Measurements from ENCODE around the gene CPM. TPM values are rescaled to one million over a fixed set of nuclear protein-coding genes. Genes with fewer than 3 reads are reported as not detected.

CPM gene
- total and polyA plus RNA-seq, 2 donors, result 14.3 to 24.6 TPM

- H3K36me3 ChIP-seq (ENCODE audit: insufficient read depth), result no peaks in the 10 kb centered on the region
- H3K4me3 ChIP-seq (ENCODE audit: low read depth, low read length), result no peak overlapping the region
- 83% methylated on average over 4 of the region's 4 CpGs for WGBS
- H3K27ac ChIP-seq (ENCODE audit: low read depth), result no peak overlapping the region
- no peak for DNase-seq (ENCODE audit: extremely low spot score)
- no peaks in the 10 kb centered on the region for H3K4me1 ChIP-seq (ENCODE audit: insufficient read depth)
These were observed 42.3 kb downstream of the CPM start for GRCh38 chr12:68890701-68891113.

- H3K4me3 ChIP-seq (ENCODE audit: low read depth, low read length), result no peak overlapping the region
- H3K36me3 ChIP-seq (ENCODE audit: insufficient read depth), result no peaks in the 10 kb centered on the region
- DNase-seq (ENCODE audit: extremely low spot score), result no peak
- no peaks in the 10 kb centered on the region for H3K4me1 ChIP-seq (ENCODE audit: insufficient read depth)
- H3K27ac ChIP-seq (ENCODE audit: low read depth), result no peak overlapping the region
These were observed 44.7 kb downstream of the CPM start for GRCh38 chr12:68888243-68888642.

GRCh38 chr12:68887641-68888040 lies 45.3 kb downstream of the CPM start:
- Histone ChIP-seq H3K4me1 (ENCODE audit: insufficient read depth) (no peaks in the 10 kb centered on the region), H3K4me3 (ENCODE audit: low read depth, low read length) (no peak overlapping the region), H3K27ac (ENCODE audit: low read depth) (no peak overlapping the region), H3K36me3 (ENCODE audit: insufficient read depth) (no peaks in the 10 kb centered on the region)
- 92% methylated on average over 1 of the region's 1 CpG for WGBS
- DNase-seq (ENCODE audit: extremely low spot score), result no peak

- no peaks in the 10 kb centered on the region for H3K4me1 ChIP-seq (ENCODE audit: insufficient read depth)
- 80% methylated on average over 5 of the region's 5 CpGs for WGBS
- H3K4me3 ChIP-seq (ENCODE audit: low read depth, low read length), result no peak overlapping the region
- no peak overlapping the region for H3K27ac ChIP-seq (ENCODE audit: low read depth)
- no peak for DNase-seq (ENCODE audit: extremely low spot score)
- H3K36me3 ChIP-seq (ENCODE audit: insufficient read depth), result no peaks in the 10 kb centered on the region
These were observed 46.1 kb downstream of the CPM start for GRCh38 chr12:68886636-68887572.

- no peaks in the 10 kb centered on the region for H3K36me3 ChIP-seq (ENCODE audit: insufficient read depth)
- DNase-seq (ENCODE audit: extremely low spot score), result no peak
- H3K4me1 ChIP-seq (ENCODE audit: insufficient read depth), result no peaks in the 10 kb centered on the region
- no peak overlapping the region for H3K4me3 ChIP-seq (ENCODE audit: low read depth, low read length)
- 88% methylated on average over 3 of the region's 3 CpGs for WGBS
- H3K27ac ChIP-seq (ENCODE audit: low read depth), result no peak overlapping the region
These were observed 47.6 kb downstream of the CPM start for GRCh38 chr12:68885381-68885780.

GRCh38 chr12:68884251-68884650 lies 48.7 kb downstream of the CPM start:
- Histone ChIP-seq H3K36me3 (ENCODE audit: insufficient read depth) (no peaks in the 10 kb centered on the region), H3K4me1 (ENCODE audit: insufficient read depth) (no peaks in the 10 kb centered on the region), H3K27ac (ENCODE audit: low read depth) (no peak overlapping the region), H3K4me3 (ENCODE audit: low read depth, low read length) (no peak overlapping the region)
- WGBS, result 93% methylated on average over 5 of the region's 5 CpGs
- peak; percentile 6 for DNase-seq (ENCODE audit: extremely low spot score)

- no peak overlapping the region for H3K4me3 ChIP-seq (ENCODE audit: low read depth, low read length)
- no peak for DNase-seq (ENCODE audit: extremely low spot score)
- H3K27ac ChIP-seq (ENCODE audit: low read depth), result no peak overlapping the region
- no peaks in the 10 kb centered on the region for H3K36me3 ChIP-seq (ENCODE audit: insufficient read depth)
- no peaks in the 10 kb centered on the region for H3K4me1 ChIP-seq (ENCODE audit: insufficient read depth)
- 84% methylated on average over 3 of the region's 3 CpGs for WGBS
These were observed 49.8 kb downstream of the CPM start for GRCh38 chr12:68883151-68883550.

- no peak overlapping the region for H3K27ac ChIP-seq (ENCODE audit: low read depth)
- WGBS, result 97% methylated on average over 4 of the region's 4 CpGs
- H3K4me3 ChIP-seq (ENCODE audit: low read depth, low read length), result no peak overlapping the region
- no peak for DNase-seq (ENCODE audit: extremely low spot score)
- H3K4me1 ChIP-seq (ENCODE audit: insufficient read depth), result no peaks in the 10 kb centered on the region
- H3K36me3 ChIP-seq (ENCODE audit: insufficient read depth), result no peaks in the 10 kb centered on the region
These were observed 50.6 kb downstream of the CPM start for GRCh38 chr12:68882251-68882964.

- WGBS, result 88% methylated on average over 5 of the region's 5 CpGs
- no peaks in the 10 kb centered on the region for H3K4me1 ChIP-seq (ENCODE audit: insufficient read depth)
- no peak overlapping the region for H3K4me3 ChIP-seq (ENCODE audit: low read depth, low read length)
- DNase-seq (ENCODE audit: extremely low spot score), result no peak
- no peak overlapping the region for H3K27ac ChIP-seq (ENCODE audit: low read depth)
- H3K36me3 ChIP-seq (ENCODE audit: insufficient read depth), result no peaks in the 10 kb centered on the region
These were observed 52.2 kb downstream of the CPM start for GRCh38 chr12:68880660-68881325.

GRCh38 chr12:68878846-68879245 lies 54.1 kb downstream of the CPM start:
- DNase-seq (ENCODE audit: extremely low spot score), result no peak
- Histone ChIP-seq H3K36me3 (ENCODE audit: insufficient read depth) (no peaks in the 10 kb centered on the region), H3K27ac (ENCODE audit: low read depth) (no peak overlapping the region), H3K4me3 (ENCODE audit: low read depth, low read length) (no peak overlapping the region), H3K4me1 (ENCODE audit: insufficient read depth) (no peaks in the 10 kb centered on the region)
- WGBS, result 99% methylated on average over 4 of the region's 4 CpGs

- Histone ChIP-seq H3K36me3 (ENCODE audit: insufficient read depth) (no peaks in the 10 kb centered on the region), H3K27ac (ENCODE audit: low read depth) (no peak overlapping the region), H3K4me1 (ENCODE audit: insufficient read depth) (no peaks in the 10 kb centered on the region), H3K4me3 (ENCODE audit: low read depth, low read length) (no peak overlapping the region)
- DNase-seq (ENCODE audit: extremely low spot score), result no peak
- WGBS, result 98% methylated on average over 4 of the region's 4 CpGs
These were observed 54.7 kb downstream of the CPM start for GRCh38 chr12:68878283-68878682.

GRCh38 chr12:68877583-68877982 lies 55.4 kb downstream of the CPM start:
- no peaks in the 10 kb centered on the region for H3K4me1 ChIP-seq (ENCODE audit: insufficient read depth)
- no peak overlapping the region for H3K27ac ChIP-seq (ENCODE audit: low read depth)
- no peaks in the 10 kb centered on the region for H3K36me3 ChIP-seq (ENCODE audit: insufficient read depth)
- WGBS, result 97% methylated on average over 4 of the region's 4 CpGs
- H3K4me3 ChIP-seq (ENCODE audit: low read depth, low read length), result no peak overlapping the region
- DNase-seq (ENCODE audit: extremely low spot score), result no peak

- WGBS, result 28% methylated on average over 4 of the region's 4 CpGs
- H3K27ac ChIP-seq (ENCODE audit: low read depth), result no peak overlapping the region
- no peaks in the 10 kb centered on the region for H3K36me3 ChIP-seq (ENCODE audit: insufficient read depth)
- DNase-seq (ENCODE audit: extremely low spot score), result no peak
- H3K4me1 ChIP-seq (ENCODE audit: insufficient read depth), result no peaks in the 10 kb centered on the region
- no peak overlapping the region for H3K4me3 ChIP-seq (ENCODE audit: low read depth, low read length)
These were observed 56.5 kb downstream of the CPM start for GRCh38 chr12:68876461-68876860.

GRCh38 chr12:68873316-68873715 lies 59.7 kb downstream of the CPM start:
- WGBS, result 98% methylated on average over 4 of the region's 4 CpGs
- no peak overlapping the region for H3K27ac ChIP-seq (ENCODE audit: low read depth)
- H3K36me3 ChIP-seq (ENCODE audit: insufficient read depth), result no peaks in the 10 kb centered on the region
- no peak overlapping the region for H3K4me3 ChIP-seq (ENCODE audit: low read depth, low read length)
- no peak for DNase-seq (ENCODE audit: extremely low spot score)
- no peaks in the 10 kb centered on the region for H3K4me1 ChIP-seq (ENCODE audit: insufficient read depth)

All from urinary bladder (tissue), 4 donors.